GM21717 (cell line): ENCODE results near the gene DNMT3A.

Experiments used
- ATAC-seq: cut with Tn5 transposase; IDR thresholded peaks from one replicate; pipeline ENCODE4 v1.9.1; 2021; ENCODE audit warnings: mild to moderate bottlenecking, moderate library complexity; ENCODE audit not compliant: unreplicated experiment

Gene DNMT3A

GRCh38 chr2:25245141-25245540, 96.6 kb downstream of the DNMT3A start:
- no peak for ATAC-seq

DNA sequence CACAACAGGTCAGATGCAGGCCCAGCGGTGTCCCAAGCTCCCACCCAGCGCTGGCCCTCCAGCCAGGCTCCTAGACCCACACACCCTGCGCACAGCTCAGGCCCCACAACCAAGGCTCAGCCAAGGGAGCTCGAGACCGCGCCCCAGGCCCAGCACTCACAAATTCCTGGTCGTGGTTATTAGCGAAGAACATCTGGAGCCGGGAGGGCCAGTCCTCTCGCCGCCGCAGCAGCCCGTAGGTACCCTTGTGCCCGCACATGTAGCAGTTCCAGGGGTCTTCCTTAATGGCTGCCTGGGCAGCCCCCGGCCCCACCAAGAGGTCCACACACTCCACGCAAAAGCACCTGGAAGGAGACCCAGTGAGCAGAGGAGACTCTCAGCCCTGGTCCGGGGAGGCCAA, 97.7 kb downstream of the DNMT3A start:
- no peak for ATAC-seq

DNA sequence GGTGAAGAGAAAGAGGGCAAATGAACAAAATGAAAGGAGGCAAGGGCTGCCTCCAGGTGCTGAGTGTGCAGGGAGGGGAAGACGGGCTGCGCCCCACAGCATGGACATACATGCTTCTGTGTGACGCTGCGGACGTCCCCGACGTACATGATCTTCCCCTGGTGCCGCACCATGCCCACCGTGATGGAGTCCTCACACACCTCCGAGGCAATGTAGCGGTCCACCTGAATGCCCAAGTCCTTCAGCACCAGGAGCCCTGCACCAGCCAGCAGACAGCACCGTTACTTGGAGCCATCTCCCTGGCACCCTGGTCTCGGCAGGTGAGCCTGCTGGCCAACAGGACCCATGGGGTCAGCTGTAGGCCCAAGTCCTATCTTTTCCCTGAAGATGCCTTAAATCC, 100.3 kb downstream of the DNMT3A start:
- ATAC-seq: no peak

DNA sequence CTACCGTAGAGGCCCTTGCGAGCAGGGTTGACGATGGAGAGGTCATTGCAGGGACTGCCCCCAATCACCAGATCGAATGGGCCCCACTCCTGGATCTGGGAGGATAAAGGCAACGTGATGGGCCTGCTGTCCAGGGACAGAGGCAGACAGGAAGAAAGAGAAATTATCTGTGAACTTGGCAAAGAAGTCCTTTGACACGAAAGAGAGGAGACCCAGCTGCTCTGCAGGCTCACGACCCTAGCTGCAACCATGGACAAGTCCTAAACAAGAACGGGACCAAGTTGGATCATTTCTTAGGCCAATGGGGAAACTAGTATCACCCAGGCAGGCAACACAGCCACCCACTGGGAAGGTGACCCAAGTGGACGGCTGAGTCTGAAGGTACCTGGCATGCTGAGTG, 101.1 kb downstream of the DNMT3A start:
- no peak for ATAC-seq

GRCh38 chr2:25238920-25239319, 102.8 kb downstream of the DNMT3A start:
- no peak for ATAC-seq

DNA sequence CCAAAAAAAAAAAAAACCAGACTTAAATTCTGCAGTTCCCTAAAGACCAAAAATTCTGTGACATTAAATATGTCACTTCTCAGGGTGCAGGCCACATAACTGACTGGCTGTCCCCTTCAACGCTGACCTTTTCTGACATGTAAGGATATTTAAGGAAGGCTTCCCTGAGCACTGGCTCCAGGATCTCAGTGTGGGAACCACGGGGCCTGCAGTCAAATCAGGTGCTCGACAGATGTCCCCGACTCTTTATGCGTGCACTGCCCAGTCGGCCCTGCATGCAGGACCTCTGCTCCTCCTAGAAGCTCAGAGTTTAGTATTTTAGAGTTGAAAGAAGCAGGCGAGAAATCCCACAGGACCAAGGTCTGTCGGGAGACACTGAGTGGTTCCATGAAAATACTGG, 104.0 kb downstream of the DNMT3A start:
- ATAC-seq: no peak

GRCh38 chr2:25236736-25237135, 105.0 kb downstream of the DNMT3A start:
- no peak for ATAC-seq

- ATAC-seq: no peak
Observed at GRCh38 chr2:25234738-25235137, 107.0 kb downstream of the DNMT3A start.

DNA sequence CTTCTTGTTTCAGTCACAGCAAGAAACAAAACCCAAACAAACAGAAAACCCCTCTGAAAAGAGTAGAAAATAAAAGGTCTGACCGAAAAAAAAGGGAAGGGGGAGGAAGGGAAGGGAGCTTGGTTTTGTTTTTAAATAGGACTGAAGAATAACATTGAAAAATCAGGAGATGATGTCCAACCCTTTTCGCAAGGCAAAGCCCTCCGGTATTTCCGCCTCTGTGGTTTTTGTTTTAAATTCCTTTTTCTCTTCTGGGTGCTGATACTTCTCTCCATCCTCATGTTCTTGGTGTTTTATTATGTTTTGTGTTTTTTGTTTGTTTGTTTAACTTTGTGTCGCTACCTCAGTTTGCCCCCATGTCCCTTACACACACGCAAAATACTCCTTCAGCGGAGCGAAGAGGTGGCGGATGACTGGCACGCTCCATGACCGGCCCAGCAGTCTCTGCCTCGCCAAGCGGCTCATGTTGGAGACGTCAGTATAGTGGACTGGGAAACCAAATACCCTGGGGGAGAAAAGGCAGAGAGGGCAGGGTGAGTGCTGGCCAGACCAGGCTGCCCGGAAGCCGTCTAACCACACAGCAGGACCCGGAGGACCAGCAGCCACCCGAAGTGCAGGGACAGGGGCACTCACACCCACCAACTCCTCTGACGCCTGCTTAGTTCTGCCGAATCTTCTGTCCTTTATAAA, 107.7 kb downstream of the DNMT3A start:
- ATAC-seq: no peak

DNA sequence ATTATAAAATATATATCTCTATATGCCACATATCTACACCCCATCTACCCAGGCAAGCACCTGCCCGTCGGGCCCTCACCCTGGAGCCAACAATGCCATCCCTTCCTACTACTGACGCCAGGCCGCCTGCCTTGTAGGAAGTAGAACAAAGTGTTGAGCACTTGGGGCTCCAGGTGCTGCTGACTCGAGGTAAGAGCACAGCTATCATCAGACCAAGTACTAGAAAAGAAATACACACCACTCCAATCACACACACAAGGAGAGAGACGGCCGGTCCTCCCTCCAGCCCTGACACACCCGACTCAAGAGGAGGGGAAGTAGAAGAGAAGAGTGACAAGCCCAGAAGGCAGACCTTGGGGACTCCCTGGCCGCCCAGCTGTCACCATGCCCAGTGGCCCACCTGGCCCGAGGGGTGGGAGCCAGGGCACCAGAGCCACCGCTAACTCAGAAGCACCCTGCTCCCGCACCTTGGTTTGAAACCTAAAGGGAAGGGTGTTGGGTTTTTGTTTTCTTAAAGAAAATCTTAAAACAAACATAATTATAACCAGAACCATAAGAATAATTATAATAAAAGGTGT, 109.4 kb downstream of the DNMT3A start:
- ATAC-seq: no peak

GRCh38 chr2:25230948-25231311, 110.8 kb downstream of the DNMT3A start:
- no peak for ATAC-seq

DNA sequence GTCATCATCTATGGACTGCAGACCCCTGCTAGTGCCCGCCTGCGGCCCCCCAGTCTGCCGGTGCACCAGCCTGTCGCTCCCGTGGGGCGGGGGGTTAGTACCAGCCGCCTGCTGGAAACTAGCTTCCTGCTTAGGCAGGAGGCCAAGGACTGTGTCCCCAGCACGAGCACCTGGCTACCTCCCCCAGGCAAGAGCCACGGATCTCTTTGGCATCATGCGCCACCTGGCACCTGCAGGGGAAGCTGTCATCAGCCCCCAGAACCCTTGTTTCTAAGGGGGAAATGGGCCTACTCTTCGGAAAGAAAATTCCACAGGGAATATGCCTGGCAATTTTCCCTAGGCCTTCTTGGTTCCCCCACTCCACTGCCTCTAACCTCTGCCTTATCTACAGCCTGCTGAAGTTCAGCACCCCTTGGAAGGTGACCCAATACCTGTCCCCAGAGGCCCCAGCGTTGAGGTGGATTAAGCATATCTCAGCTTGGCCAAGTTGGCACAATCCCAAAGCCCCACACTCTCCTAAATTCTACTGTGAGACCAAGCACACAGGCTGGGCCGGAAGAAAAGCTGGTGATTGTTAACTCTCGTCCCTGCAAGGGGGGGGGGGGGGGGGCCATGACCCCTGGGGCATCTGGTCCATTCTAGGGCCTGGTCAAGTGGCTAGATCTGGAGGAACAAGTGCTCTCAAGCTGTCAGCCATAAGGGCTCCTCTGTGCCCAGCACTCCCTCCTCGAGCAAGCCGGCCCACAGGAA, 111.4 kb downstream of the DNMT3A start:
- no peak for ATAC-seq

DNA sequence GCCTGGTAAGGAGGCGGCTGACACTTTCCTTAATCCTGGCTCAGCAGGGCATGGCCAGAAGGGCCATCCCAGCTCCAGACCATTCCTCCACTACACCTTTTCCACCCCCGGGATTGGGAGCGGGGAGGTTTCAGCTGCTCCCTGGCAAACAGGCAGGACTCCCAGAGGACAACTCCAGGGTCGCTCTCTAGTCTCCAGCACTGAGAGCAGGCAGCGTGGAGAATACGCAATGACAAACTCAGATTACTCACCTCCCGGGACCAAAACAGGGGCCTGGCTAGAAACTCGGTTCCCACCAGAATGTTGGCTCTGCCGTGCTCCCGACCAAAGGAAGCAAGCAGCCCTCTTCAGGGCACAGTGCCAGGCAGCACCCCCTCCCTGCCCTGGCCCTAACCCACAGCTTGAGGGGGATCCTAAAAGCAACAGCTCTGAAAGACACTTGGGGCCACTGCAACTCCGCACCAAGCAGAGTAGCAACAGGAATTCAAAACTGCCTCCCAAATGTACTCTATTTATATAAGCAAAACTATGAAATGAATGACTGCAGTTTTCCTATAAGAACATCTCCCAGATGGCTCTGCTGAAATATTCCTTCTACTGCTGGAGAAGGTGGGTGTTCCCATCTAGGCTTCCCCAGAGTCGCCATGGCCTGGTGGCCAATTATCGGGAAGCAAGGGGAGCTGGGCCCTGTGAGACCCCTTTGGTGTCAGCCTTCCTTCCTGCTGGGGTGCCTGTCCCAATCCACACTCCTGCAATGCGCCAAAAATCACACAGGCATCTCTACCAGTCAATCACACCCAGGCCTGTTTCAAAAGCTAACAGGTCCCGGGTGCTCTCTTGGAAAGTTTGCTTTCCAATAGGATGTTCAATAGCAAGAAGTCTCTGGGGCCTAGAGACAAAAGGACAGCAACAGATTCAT, 112.2 kb downstream of the DNMT3A start:
- no peak for ATAC-seq

DNA sequence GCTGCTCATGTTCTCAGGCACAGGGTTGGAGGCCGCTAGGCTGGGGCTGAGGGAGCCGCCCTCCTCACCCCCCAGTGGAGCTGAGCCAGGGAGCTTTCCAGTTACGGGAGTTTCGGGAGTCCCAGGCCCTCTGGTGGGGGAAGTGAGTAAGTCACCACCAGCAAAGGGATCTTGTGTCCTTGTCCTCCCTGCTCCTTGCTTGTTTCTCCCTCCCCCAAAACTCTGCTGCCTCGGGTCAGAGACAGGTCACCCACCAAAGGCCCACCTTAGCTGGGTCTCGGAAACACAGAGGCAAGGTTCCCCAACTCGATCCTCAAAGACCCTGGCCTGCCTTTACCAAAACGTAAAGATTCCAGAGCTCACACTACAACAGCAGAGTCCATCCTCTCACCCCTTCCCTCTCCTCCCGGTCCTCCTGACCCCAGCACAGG, 112.9 kb downstream of the DNMT3A start:
- ATAC-seq: no peak

DNA sequence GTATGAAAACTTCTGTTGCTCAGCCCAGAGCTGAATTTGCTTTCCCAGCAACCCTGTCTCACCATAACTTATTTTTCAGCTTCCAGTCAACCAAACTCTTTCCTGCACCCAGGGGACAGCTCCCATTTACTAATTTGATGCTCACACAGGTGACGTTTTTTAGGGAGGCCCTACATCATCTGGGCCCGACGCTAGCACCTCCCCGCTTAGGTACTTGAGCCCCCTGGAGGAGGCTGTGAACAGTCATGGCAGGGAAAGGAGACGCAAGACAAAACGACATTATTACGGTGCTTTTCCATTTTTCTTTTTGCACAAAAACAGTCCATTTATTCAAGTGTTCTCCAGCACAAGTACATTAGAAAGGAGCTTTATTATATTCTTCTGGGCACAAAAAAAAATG, 114.1 kb downstream of the DNMT3A start:
- no peak for ATAC-seq

DNA sequence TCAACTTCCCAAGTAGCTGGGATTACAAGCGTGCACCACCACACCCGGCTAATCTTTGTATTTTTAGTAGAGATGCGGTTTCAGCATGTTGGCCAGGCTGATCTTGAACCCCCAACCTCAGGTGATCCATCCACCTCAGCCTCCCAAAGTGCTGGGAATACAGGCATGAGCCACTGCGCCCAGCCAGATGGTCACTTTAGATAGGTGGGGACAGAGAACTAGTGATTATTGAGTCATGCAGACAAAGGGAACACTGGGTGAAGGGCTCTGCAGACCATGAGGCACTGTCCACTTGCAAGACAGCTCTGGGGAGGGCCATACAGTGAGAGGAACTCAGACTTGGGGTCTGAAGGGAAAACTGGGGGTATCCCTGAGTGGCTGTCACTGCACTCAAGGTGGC, 114.9 kb downstream of the DNMT3A start:
- peak; percentile 10 for ATAC-seq

GRCh38 chr2:25222477-25223121, 119.1 kb downstream of the DNMT3A start:
- no peak for ATAC-seq

DNA sequence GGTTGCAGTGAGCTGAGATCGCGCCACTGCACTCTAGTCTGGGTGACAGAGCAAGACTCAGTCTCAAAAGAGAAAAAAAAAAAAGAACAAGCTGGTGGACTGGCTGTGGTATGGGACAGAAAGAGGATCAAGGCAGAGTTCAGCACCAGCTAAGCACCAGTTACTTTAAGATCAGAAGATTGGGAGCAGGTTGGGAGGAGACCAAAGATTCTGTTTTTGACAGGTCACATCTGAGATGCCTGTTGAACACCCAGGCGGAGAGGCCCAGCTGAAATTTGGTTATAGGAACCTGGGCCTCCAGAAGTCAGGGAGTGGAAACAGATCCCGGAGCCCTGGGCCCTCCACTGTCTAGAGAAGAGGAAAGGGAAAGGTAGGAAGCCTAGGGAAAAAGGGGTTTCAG, 120.1 kb downstream of the DNMT3A start:
- ATAC-seq: no peak

GRCh38 chr2:25220313-25220712, 121.4 kb downstream of the DNMT3A start:
- no peak for ATAC-seq

GRCh38 chr2:25219621-25220020, 122.1 kb downstream of the DNMT3A start:
- ATAC-seq: no peak

DNA sequence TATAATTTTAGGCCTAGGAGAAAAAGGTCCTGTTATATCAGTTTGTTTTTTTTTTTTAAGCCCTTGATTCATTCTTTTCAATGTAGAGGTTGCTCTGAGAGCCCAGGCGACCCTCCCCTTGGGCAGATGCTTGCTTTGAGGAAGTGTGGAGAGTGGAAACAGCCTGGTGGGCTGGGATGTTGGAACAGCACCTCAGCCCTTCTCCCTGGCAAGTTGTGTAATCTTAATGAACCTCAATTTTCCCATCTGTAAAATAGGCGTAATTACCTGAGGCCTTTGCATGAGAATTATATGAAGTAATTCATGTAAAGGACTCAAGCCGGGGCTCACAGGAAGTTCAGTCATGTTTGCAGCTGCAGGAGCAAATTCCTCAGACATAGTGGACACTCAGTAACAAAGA, 123.6 kb downstream of the DNMT3A start:
- ATAC-seq: no peak
